ENCODE results near the gene CFAP20DC. TPM values are rescaled to one million over a fixed set of nuclear protein-coding genes. Genes with fewer than 3 reads are reported as not detected.

Gene CFAP20DC
- total and polyA plus RNA-seq, 2 of the 4 experiments (the other 2 are of a cell fraction), result 1.2 to 1.6 TPM

- H3K14ac ChIP-seq (replicated peaks; ENCODE audit: low read depth, low read length), result no peak overlapping the region
- no peak overlapping the region for H4K8ac ChIP-seq (ENCODE audit: low read depth in 2 of 2, low read length in 2 of 2)
- in situ Hi-C loops (cut with MboI; ENCODE audit: low sequenced_read_pairs), result no loop called here
- H3K36me3 ChIP-seq (ENCODE audit: control insufficient read depth, insufficient read depth, low read length), result no peaks in the 10 kb centered on the region
- dilution Hi-C loops (cut with HindIII; ENCODE audit: low sequenced_read_pairs, unreplicated experiment), result no loop called here
- no peak overlapping the region for H3K18ac ChIP-seq (ENCODE audit: low read depth, low read length)
- no peak overlapping the region for H3K56ac ChIP-seq (ENCODE audit: extremely low read depth, insufficient read depth, low read length)
- H3K23ac ChIP-seq (ENCODE audit: low read depth, low read length), result no peak overlapping the region
- no peak overlapping the region for H2AK9ac ChIP-seq (replicated peaks; ENCODE audit: low read depth, low read length, poor library complexity)
- no TSS peak for BruUV-seq (replicated peaks)
- no peak overlapping the region for H3K4me3 ChIP-seq (ENCODE audit: insufficient read depth, low read depth, low read length)
- no peak overlapping the region for H2AK5ac ChIP-seq (ENCODE audit: low read depth, low read length)
- H3K9me1 ChIP-seq (ENCODE audit: insufficient read depth, low read length), result no peaks in the 10 kb centered on the region
- ChIA-PET POLR2A (ENCODE audit: unreplicated experiment) (no interaction called here), CTCF (interaction anchor here (0.9 kb wide), 1 partner anchor 12 kb away, joined by 4 read pairs; no protein-coding TSS in a partner anchor)
- H3K4ac ChIP-seq (ENCODE audit: low read depth, low read length), result no peak overlapping the region
- H4K5ac ChIP-seq (ENCODE audit: low read depth, low read length), result no peak overlapping the region
- no peak overlapping the region for H2AFZ ChIP-seq (replicated peaks; ENCODE audit: low read length, poor library complexity)
- H3K27ac ChIP-seq (ENCODE audit: insufficient read depth, low read length), result no peak overlapping the region
- H3K9ac ChIP-seq (ENCODE audit: low read depth, low read length), result no peak overlapping the region
- no peak overlapping the region for H2BK5ac ChIP-seq (ENCODE audit: low read depth, low read length, poor library complexity, severe bottlenecking)
- no CpG with 5 or more reads among the region's 3 CpGs for WGBS, 2 experiments (ENCODE audit: extremely low coverage in 2 of 2, insufficient read length in 1 of 2)
- DNase-seq (no peak), ATAC-seq (ENCODE audit: low read depth) (no peak)
- H3K4me1 ChIP-seq (ENCODE audit: control insufficient read depth, insufficient read depth, low read length), result no peaks in the 10 kb centered on the region
- H2BK20ac ChIP-seq (ENCODE audit: low read depth, low read length), result no peak overlapping the region
- H3K4me2 ChIP-seq (ENCODE audit: low read depth, low read length), result no peak overlapping the region
- H4K91ac ChIP-seq (ENCODE audit: insufficient read depth, low read depth, low read length), result no peak overlapping the region
- no peak for TF ChIP-seq CHD1 (IDR thresholded peaks at IDR 0.05; ENCODE audit: low read depth, low read length)
- TF ChIP-seq, protein P1, sequence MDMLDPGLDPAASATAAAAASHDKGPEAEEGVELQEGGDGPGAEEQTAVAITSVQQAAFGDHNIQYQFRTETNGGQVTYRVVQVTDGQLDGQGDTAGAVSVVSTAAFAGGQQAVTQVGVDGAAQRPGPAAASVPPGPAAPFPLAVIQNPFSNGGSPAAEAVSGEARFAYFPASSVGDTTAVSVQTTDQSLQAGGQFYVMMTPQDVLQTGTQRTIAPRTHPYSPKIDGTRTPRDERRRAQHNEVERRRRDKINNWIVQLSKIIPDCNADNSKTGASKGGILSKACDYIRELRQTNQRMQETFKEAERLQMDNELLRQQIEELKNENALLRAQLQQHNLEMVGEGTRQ (IDR thresholded peaks at IDR 0.05; ENCODE audit: low read depth, low read length), result no peak
- no peak for TF ChIP-seq MAZ (IDR thresholded peaks at IDR 0.05; ENCODE audit: borderline replicate concordance, low read depth, low read length)
- no peak for TF ChIP-seq BHLHE40 (IDR thresholded peaks at IDR 0.05; ENCODE audit: low read depth, low read length)
- no peaks in the 10 kb centered on the region for H3K79me1 ChIP-seq (ENCODE audit: low read depth in 1 of 2, low read length in 2 of 2)
- no peaks in the 10 kb centered on the region for H3K27me3 ChIP-seq (ENCODE audit: control insufficient read depth, insufficient read depth, low read length)
- H2BK15ac ChIP-seq (ENCODE audit: low read depth, low read length), result no peak overlapping the region
- no peak overlapping the region for H2BK120ac ChIP-seq (ENCODE audit: low read depth, low read length)
- intact Hi-C loops (cut with micrococcal nuclease), result no loop called here
- H3K9me3 ChIP-seq (ENCODE audit: control insufficient read depth, insufficient read depth, low read length), result no peaks in the 10 kb centered on the region
- no peaks in the 10 kb centered on the region for H4K20me1 ChIP-seq (ENCODE audit: insufficient read depth, low read length)
Measured at GRCh38 chr3:59064728-59065127, 14.9 kb upstream of the CFAP20DC start.
